ENCODE results near the gene FASTKD3.

GRCh38 chr5:7845557-7845956 lies 23.3 kb downstream of the FASTKD3 start:
- no peak for TF ChIP-seq CTCF (IDR thresholded peaks at IDR 0.05)
- no peak for TF ChIP-seq EZH2 (IDR thresholded peaks at IDR 0.05; ENCODE audit: borderline replicate concordance, insufficient read depth, low read depth, low read length, poor library complexity, severe bottlenecking)
